Measurements from ENCODE around the gene FBF1.
A peak's percentile ranks its signal among the peaks of the same experiment; 100 is the strongest.
"Not testable (repeated sequence)": the region's sequence is repeated elsewhere in the genome, so short reads cannot be mapped to it uniquely, and the experiment has no call there.

FBF1 gene

GRCh38 chr17:75874323-75875181 lies 66.3 kb downstream of the FBF1 start:
- DNase-seq = no peak

GRCh38 chr17:75873587-75874322 lies 67.1 kb downstream of the FBF1 start:
- no peak for DNase-seq

- DNase-seq = peak; percentile 79
Measured at GRCh38 chr17:75872434-75873351, 68.1 kb downstream of the FBF1 start.

GRCh38 chr17:75870228-75870627 lies 70.6 kb downstream of the FBF1 start:
- not testable (repeated sequence) for DNase-seq

GRCh38 chr17:75869282-75870141 lies 71.3 kb downstream of the FBF1 start:
- no peak for DNase-seq

GRCh38 chr17:75868730-75869281 lies 72.0 kb downstream of the FBF1 start:
- not testable (repeated sequence) for DNase-seq

GRCh38 chr17:75865404-75866188 lies 75.2 kb downstream of the FBF1 start:
- not testable (repeated sequence) for DNase-seq

GRCh38 chr17:75864887-75865286 lies 76.0 kb downstream of the FBF1 start:
- DNase-seq = peak; percentile 41

GRCh38 chr17:75864448-75864871 lies 76.4 kb downstream of the FBF1 start:
- peak; percentile 60 for DNase-seq

GRCh38 chr17:75861927-75862317 lies 78.9 kb downstream of the FBF1 start:
- no peak for DNase-seq
